ENCODE results near the gene MEMO1. TPM values are rescaled to one million over a fixed set of nuclear protein-coding genes. Genes with fewer than 3 reads are reported as not detected.

The MEMO1 gene
- total RNA-seq, 1 donor from 2014 or later, result 19.5 TPM

GRCh38 chr2:31831585-31831984 lies 179.2 kb downstream of the MEMO1 start:
- no peak for DNase-seq (ENCODE audit: low spot score)

DNA sequence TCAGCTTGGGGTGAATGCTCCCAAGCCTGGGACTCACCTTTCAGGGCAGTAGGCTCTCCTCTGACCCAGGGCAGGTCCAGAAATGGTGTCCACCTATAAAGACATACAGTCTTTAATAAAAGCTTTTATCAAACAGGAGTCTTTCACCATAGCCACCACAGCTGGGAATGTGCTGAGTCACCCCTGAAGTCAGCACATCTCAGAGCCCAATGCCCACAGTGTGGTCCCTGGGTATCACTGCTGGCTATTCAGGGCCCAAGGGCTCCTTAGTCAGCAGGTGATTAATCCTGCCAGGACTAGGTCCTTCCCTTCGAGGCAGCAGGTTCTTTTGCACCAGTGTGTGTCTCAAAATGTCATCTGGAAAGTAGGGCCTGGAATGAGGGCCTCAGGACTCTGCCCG lies 181.9 kb downstream of the MEMO1 start:
- no peak for DNase-seq (ENCODE audit: low spot score)

DNA sequence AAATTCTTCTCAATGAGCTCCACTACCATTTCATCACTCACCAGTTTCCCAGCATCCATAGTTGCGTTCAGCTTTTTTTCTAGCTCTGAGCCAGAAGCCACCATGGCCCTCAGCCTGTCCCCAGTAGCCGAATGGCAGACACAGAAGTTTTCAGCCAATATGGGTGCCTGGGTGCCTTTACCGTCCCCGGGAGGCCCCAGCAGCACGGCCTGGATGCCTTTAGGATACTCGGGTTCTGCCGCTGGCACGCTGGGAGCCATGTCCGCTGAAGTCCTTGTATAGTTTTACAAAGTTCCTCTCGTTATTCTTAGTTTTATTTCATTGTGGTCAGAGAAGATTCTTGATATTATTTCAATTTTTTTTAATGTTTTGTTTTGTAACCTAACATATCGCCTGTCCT lies 187.2 kb downstream of the MEMO1 start:
- DNase-seq (ENCODE audit: low spot score), result no peak

- no peak for DNase-seq (ENCODE audit: low spot score)
Measured at GRCh38 chr2:31822587-31822986, 188.2 kb downstream of the MEMO1 start.

Other genes starting within 250 kb of the MEMO1 start
- gene DPY30, start 28.8 kb upstream of the MEMO1 start, total RNA-seq (ENCODE audit: insufficient read depth, low replicate concordance), result 39.2 TPM
- gene SPAST, start 52.5 kb upstream of the MEMO1 start, total RNA-seq (ENCODE audit: insufficient read depth, low replicate concordance), result 40.2 TPM
- 24.8 TPM for gene SLC30A6, start 154.9 kb upstream of the MEMO1 start, total RNA-seq (ENCODE audit: insufficient read depth, low replicate concordance)

Measured in umbilical cord (tissue), 2 donors.